GM10248 (cell line): ENCODE data around the gene SORL1.

Experiments used
- CTCF ChIA-PET: fragments of 300-600 bp; sonication (Branson Sonifier 250); formaldehyde crosslinking; extraction: SDS; loops from one replicate; lab custom pipeline; 2021; ENCODE audit warnings: antibody characterized with exemption; lab: Yijun Ruan, JAX
- POLR2A ChIA-PET: fragments of 350-650 bp; sonication (Branson Sonifier 250); formaldehyde crosslinking; extraction: SDS; loops from one replicate; lab custom pipeline; 2020; ENCODE audit warnings: antibody characterized with exemption; lab: Yijun Ruan, JAX
- DNase-seq: peaks from one replicate; pipeline ENCODE4 v3.0.0; 2012; ENCODE audit errors: extremely low spot score
- CTCF ChIP-seq: IDR thresholded peaks from 2 replicates; pipeline ENCODE4 v1.5.1; 2012; ENCODE audit warnings: mild to moderate bottlenecking, low read depth; ENCODE audit errors: extremely low read depth, missing control alignments, control extremely low read depth

The SORL1 gene

GRCh38 chr11:121610706-121611105 is 158.6 kb downstream of the SORL1 start:
- POLR2A ChIA-PET, result no interaction called here
- TF ChIP-seq CTCF, result no peak
- CTCF ChIA-PET, result interaction anchor here (1.3 to 1.4 kb wide), 3 partner anchors 16 to 21 kb away, joined by 3 to 7 read pairs (median 3); no protein-coding TSS in a partner anchor
- DNase-seq, result no peak

- POLR2A ChIA-PET, result no interaction called here
- CTCF ChIA-PET, result interaction anchor here (0.6 to 1.4 kb wide), 4 partner anchors 15 to 1636 kb away, joined by 3 to 7 read pairs (median 3); no protein-coding TSS in a partner anchor
- DNase-seq, result no peak
- no peak for TF ChIP-seq CTCF
These were observed 159.1 kb downstream of the SORL1 start for GRCh38 chr11:121611242-121611641.

GRCh38 chr11:121613724-121614123 is 161.6 kb downstream of the SORL1 start:
- ChIA-PET CTCF (no interaction called here), POLR2A (no interaction called here)
- TF ChIP-seq CTCF, result no peak
- DNase-seq, result no peak

GRCh38 chr11:121614636-121615240 is 162.6 kb downstream of the SORL1 start:
- no peak for DNase-seq
- CTCF ChIA-PET, result interaction anchor here (1.6 kb wide), 1 partner anchor 17 kb away, joined by 4 read pairs; no protein-coding TSS in a partner anchor
- no peak for TF ChIP-seq CTCF
- POLR2A ChIA-PET, result no interaction called here

- POLR2A ChIA-PET, result no interaction called here
- no peak for DNase-seq
- CTCF ChIA-PET, result interaction anchor here (1.6 to 2.7 kb wide), 2 partner anchors 16 to 24 kb away, joined by 4 to 12 read pairs; no protein-coding TSS in a partner anchor
- no peak for TF ChIP-seq CTCF
These were observed 163.4 kb downstream of the SORL1 start for GRCh38 chr11:121615501-121615900.

- CTCF ChIA-PET, result interaction anchor here (0.9 to 1.3 kb wide), 2 partner anchors 9 to 11 kb away, joined by 3 to 4 read pairs; no protein-coding TSS in a partner anchor
These were observed 166.4 kb downstream of the SORL1 start for GRCh38 chr11:121618516-121618915.

More at GRCh38 chr11:121618516-121618915, 166.4 kb downstream of the SORL1 start:
- no peak for DNase-seq
- no peak for TF ChIP-seq CTCF
- POLR2A ChIA-PET, result no interaction called here
